ENCODE results near the gene FAM228B.

Gene FAM228B

DNA sequence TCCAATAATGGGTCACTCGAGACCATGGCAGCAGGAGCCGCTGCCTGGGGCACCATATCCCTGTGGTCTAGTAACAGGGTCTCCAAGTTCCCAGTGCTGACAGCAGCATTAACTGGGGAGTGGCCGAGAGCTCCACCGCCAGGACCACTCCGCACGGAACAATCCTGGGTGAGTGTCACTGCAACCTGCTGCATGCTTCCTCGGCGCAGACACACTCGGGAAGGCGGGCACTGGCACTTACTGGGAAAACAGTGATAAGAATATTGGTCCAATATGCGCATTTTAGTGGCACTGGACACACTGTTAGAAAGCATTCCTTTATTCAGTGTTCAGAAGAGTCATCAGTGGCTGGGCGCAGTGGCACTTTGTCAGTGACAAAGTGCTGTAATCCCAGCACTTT, 81.2 kb downstream of the FAM228B start:
- no peak for DNase-seq (ENCODE audit: low read depth)

- DNase-seq (ENCODE audit: low read depth): no peak
These were observed 81.9 kb downstream of the FAM228B start for GRCh38 chr2:24205131-24205530.

DNA sequence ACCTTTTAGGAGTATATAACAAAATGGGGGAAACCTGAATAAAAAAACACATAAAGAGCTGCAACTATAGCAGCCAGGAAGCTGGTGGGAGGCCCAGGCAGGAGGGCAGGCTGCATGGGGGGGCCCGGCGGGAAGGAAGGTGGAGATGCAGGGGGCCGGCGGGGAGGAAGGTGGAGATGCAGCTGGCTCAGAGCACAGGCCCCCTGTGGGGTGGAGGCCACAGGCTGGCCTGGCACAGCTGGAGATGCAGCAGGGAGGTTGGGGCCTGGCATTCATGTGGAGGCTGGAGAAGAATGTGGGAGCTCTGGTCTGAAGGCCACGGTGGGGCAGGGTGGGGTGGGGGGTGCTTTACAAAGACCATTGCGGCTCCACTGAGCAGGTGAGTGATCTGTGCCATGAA, 83.0 kb downstream of the FAM228B start:
- no peak for DNase-seq (ENCODE audit: low read depth)

- no peak for DNase-seq (ENCODE audit: low read depth)
These were observed 83.4 kb downstream of the FAM228B start for GRCh38 chr2:24206714-24207113.

DNA sequence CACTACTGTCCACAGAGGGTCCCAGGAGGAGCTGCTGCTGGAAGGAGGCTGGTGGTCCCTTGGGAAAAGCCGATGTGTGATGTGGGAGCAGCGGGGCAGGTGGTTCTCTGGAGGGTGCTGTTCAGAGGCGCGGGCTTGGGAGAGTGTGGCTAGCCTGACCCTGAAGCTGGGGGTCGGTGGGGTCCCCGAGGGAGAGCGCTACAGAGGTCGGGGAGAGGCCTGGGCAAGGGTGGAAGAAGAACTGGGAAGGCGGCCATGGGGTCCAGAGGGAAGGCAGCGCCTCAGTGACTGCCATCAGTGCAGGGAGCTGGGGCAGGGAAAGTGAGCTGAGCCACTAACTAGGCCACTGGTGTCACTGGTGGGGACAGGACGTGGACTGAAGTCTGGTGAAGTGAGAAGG, 84.1 kb downstream of the FAM228B start:
- DNase-seq (ENCODE audit: low read depth): no peak

GRCh38 chr2:24208490-24208889, 85.2 kb downstream of the FAM228B start:
- no peak for DNase-seq (ENCODE audit: low read depth)

DNA sequence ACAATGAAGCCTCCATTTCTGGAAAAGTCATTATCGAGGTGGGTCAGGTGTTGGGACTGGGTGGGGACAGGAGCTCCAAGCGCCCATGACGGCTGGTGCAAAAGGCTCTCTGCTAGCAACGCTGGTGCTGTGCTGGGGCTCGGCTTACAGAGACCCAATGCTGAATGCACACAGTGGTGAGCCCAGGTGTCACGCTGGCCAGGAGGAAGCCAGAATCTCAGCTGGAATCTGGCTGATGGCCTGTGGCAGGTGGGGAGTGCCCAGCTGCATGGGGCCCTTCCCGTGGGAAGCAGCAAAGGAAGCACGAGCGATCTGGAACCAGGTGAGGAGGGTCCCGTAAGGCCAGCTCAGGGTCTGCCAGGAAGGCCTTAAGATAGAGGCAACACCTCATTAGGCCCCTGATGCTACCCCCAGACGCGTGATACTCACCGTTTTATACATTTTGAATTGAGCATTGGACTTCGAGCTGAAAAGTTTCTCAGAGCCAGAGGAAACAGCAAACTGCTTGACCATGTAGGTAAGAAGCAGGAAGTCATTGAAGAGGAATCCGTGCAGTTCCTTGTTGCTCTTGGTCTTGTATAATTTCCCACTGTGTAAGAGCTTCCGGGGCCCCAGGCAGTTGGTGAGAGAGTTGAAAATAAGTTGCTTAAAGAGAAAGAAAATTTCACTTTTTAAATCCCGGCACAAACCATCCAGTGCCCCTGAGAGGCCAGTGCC, 86.3 kb downstream of the FAM228B start:
- no peak for DNase-seq (ENCODE audit: low read depth)

DNA sequence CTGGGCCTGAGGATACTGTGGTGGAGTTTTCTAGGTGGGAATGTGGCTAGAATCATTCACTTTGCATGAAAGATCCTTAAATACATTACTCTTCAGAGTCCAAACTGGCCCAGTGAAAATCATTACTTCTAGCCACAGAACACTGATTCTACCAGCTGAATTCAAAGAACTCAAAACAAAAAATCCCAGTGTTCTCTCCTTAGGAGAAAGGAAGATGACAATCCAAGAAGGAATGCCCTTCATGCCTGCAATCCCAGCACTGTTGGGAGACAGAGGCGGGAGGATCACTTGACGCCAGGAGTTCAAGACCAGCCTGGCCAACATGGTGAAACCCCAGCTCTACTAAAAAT, 86.8 kb downstream of the FAM228B start:
- DNase-seq (ENCODE audit: low read depth): no peak

GRCh38 chr2:24210723-24211122, 87.5 kb downstream of the FAM228B start:
- no peak for DNase-seq (ENCODE audit: low read depth)

DNA sequence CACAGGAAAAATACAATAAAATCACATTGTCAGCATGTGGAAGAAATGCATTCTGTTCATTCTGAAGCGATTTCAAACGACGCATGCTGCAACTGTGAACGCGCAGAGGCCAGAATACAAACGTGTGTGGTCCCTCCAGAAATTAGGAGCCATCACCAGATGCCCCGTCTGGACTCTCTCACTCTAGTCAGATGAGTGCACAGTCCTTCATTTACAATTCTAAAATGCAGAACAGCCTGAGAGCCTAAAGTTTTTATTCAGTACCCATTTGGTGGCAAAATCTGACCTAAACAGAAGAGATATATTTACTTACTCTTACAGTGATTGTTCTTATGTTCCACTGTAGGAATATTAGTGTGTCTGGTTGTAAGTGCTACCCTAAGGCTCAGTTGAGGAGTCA, 88.1 kb downstream of the FAM228B start:
- DNase-seq (ENCODE audit: low read depth): no peak

DNA sequence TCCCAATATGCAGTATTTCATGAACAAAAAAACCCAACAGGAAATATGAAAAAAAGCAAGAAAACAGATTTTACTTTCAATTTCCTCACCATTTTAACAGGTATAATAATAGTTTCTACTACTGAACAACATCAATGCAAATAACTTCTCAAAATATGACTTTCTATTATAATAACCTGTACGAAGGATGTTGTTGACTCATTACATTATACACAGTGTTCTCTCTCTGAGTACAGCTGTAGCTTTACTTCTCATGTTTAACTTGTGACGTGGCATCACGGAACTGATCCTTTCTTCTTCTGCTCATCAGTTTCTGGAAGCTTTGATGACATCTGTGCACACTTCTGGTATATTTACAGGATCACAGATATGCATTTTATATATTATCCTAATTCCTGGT, 91.6 kb downstream of the FAM228B start:
- no peak for DNase-seq (ENCODE audit: low read depth)
